HG02970 (cell line): ENCODE results near the gene HBE1.

Experiments
- ATAC-seq: cut with Tn5 transposase; IDR thresholded peaks from one replicate; pipeline ENCODE4 v1.9.1; 2021; ENCODE audit warnings: mild to moderate bottlenecking, moderate library complexity, moderate number of reproducible peaks; ENCODE audit not compliant: unreplicated experiment, low FRiP score

Gene HBE1

GRCh38 chr11:5238486-5238885, 31.3 kb downstream of the HBE1 start:
- ATAC-seq = no peak

- no peak for ATAC-seq
Observed at GRCh38 chr11:5237420-5237819, 32.3 kb downstream of the HBE1 start.

GRCh38 chr11:5235364-5236095, 34.2 kb downstream of the HBE1 start:
- no peak for ATAC-seq

GRCh38 chr11:5234381-5234834, 35.3 kb downstream of the HBE1 start, which contains the start of gene HBD:
HBD (minus strand) TSS chr11:5234483; CDS start chr11:5234433, 50 bp downstream.
- ATAC-seq = peak; percentile 57

- ATAC-seq = no peak
Observed at GRCh38 chr11:5233307-5233706, 36.4 kb downstream of the HBE1 start.

GRCh38 chr11:5232821-5233220, 36.9 kb downstream of the HBE1 start:
- ATAC-seq = no peak

- no peak for ATAC-seq
Observed at GRCh38 chr11:5232176-5232575, 37.6 kb downstream of the HBE1 start.

- no peak for ATAC-seq
Observed at GRCh38 chr11:5231111-5231510, 38.6 kb downstream of the HBE1 start.

- no peak for ATAC-seq
Observed at GRCh38 chr11:5230266-5230665, 39.5 kb downstream of the HBE1 start.

GRCh38 chr11:5229796-5230195, 39.9 kb downstream of the HBE1 start:
- ATAC-seq = no peak

GRCh38 chr11:5229356-5229755, 40.4 kb downstream of the HBE1 start:
- no peak for ATAC-seq

- ATAC-seq = no peak
Observed at GRCh38 chr11:5228124-5228523, 41.6 kb downstream of the HBE1 start.

GRCh38 chr11:5227681-5228080, 42.1 kb downstream of the HBE1 start:
- no peak for ATAC-seq

GRCh38 chr11:5226732-5227310, 42.9 kb downstream of the HBE1 start, which contains the start of gene HBB:
HBB (minus strand) TSS chr11:5227071; CDS start chr11:5227021, 50 bp downstream.
- ATAC-seq = no peak

GRCh38 chr11:5225480-5225871, 44.3 kb downstream of the HBE1 start:
- ATAC-seq = no peak

GRCh38 chr11:5224538-5225479, 44.9 kb downstream of the HBE1 start:
- no peak for ATAC-seq

GRCh38 chr11:5223686-5224085, 46.1 kb downstream of the HBE1 start:
- no peak for ATAC-seq

- ATAC-seq = no peak
Observed at GRCh38 chr11:5223146-5223545, 46.6 kb downstream of the HBE1 start.
